Measurements from ENCODE around the gene TUFT1. TPM values are rescaled to one million over a fixed set of nuclear protein-coding genes. Genes with fewer than 3 reads are reported as not detected.

Gene TUFT1
- total and polyA plus RNA-seq, 9 of the 15 experiments (the other 6 are each of a cell fraction or from before 2014, with no cell fraction given) = 0.54 to 2.0 (median 1.7) TPM

DNA sequence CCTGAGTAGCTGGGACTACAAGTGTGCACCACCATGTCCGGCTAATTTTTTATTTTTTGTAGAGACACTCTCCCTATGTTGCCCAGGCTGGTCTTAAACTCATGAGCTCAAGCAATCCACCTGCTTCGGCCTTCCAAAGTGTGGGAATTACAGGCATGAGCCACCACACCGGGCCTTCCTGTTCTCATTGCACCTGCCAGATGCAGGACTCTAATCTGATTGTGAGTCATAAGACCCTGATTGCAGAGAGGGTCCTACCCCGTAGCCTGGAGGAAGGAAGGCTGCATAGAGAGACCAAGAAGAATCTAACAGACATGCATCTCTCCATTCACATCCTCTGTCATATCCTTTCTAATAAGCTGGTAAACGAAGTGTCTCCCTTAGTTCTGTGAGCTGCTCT, 48.5 kb upstream of the TUFT1 start:
- DNase-seq (ENCODE audit: extremely low read depth in 1 of 4, low spot score in 3 of 4) (no peak), FAIRE-seq (no peak), ATAC-seq (peak; percentile 23; the same call in 2 of the 3 replicates)
- 21% methylated on average over 5 of the region's 5 CpGs for WGBS (ENCODE audit: insufficient coverage, low coverage, missing lambda C conversion rate)
- H3K4me3 ChIP-seq = no peak overlapping the region
- CTCF ChIA-PET (ENCODE audit: low intra/inter-chr PET ratio) = no interaction called here
- no peaks in the 10 kb centered on the region for H3K9me1 ChIP-seq (ENCODE audit: control insufficient read depth, insufficient read depth, low read length)
- in situ Hi-C loops (cut with MboI) = no loop called here
- no peak overlapping the region for H3K27ac ChIP-seq (ENCODE audit: extremely low read depth, low read depth, low read length)
- H4K20me1 ChIP-seq (replicated peaks; ENCODE audit: control insufficient read depth, insufficient read depth, low read length) = no peaks in the 10 kb centered on the region
- H3K4me1 ChIP-seq (replicated peaks in 1 of 2; ENCODE audit: control insufficient read depth in 2 of 2, insufficient read depth in 2 of 2, low read length in 2 of 2) = peaks cover 0 to 11% of the 10 kb centered on the region in 2 experiments; a peak in 4 of 5 replicates
- no peaks in the 10 kb centered on the region for H3K9me3 ChIP-seq (replicated peaks; ENCODE audit: control insufficient read depth, insufficient read depth, low read depth, low read length)
- no peak overlapping the region for H3K4me2 ChIP-seq (ENCODE audit: insufficient read depth, low read length)
- no peaks in the 10 kb centered on the region for H3K36me3 ChIP-seq (ENCODE audit: control insufficient read depth, insufficient read depth, low read length)
- no TSS peak for BruUV-seq (replicated peaks)
- no peaks in the 10 kb centered on the region for H3K79me2 ChIP-seq (ENCODE audit: control insufficient read depth, insufficient read depth, low read length)
- H3K27me3 ChIP-seq (ENCODE audit: control insufficient read depth in 2 of 2, insufficient read depth in 2 of 2, low read length in 2 of 2) = no peaks in the 10 kb centered on the region
- no peak overlapping the region for H2AFZ ChIP-seq (ENCODE audit: low read depth, low read length)
- no peak overlapping the region for H3K9ac ChIP-seq (ENCODE audit: insufficient read depth in 1 of 2, low read depth in 2 of 2, low read length in 2 of 2)
- POLR2A ChIA-PET = interaction anchor here (2.7 kb wide), 1 partner anchor 17 kb away, joined by 6 read pairs; no protein-coding TSS in a partner anchor
- TF ChIP-seq FOSL1 (tag; conservative IDR thresholded peaks at IDR 0.05) (peak; percentile 43; the same call in 1 of the 2 replicates), SREBF2 (CRISPR knock-in tag; IDR thresholded peaks at IDR 0.05) (no peak), MAFK (IDR thresholded peaks at IDR 0.05; ENCODE audit: low read length) (no peak)
- intact Hi-C loops (cut with micrococcal nuclease) = no loop called here

DNA sequence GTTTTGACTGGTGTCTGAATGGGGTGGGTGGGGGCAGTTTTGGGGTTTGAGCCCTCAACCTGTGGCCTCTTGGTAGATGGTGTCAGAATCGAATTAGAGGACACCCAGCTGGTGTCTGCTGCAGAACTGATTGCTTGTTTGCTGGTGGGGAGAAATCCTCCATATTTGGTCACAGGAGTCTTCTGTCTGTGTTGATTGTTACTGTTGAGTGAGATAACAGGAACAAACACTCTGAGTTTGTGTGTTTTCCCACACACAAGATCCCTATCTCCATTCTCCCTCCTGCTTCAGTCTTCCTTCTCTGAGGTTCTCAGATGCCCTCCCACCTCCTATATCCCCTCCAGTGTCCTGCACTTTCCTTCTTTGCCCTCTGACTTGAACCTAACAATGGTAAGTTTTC, 48.0 kb upstream of the TUFT1 start:
- WGBS (ENCODE audit: insufficient coverage, low coverage, missing lambda C conversion rate) = 0% methylated on average over 1 of the region's 1 CpG
- peaks cover 0 to 11% of the 10 kb centered on the region in 2 experiments; a peak in 4 of 5 replicates for H3K4me1 ChIP-seq (replicated peaks in 1 of 2; ENCODE audit: control insufficient read depth in 2 of 2, insufficient read depth in 2 of 2, low read length in 2 of 2)
- no peaks in the 10 kb centered on the region for H3K36me3 ChIP-seq (ENCODE audit: control insufficient read depth, insufficient read depth, low read length)
- ChIA-PET CTCF (ENCODE audit: low intra/inter-chr PET ratio) (no interaction called here), POLR2A (interaction anchor here (0.6 kb wide), 1 partner anchor 200 kb away, joined by 3 read pairs; no protein-coding TSS in a partner anchor)
- no peak overlapping the region for H3K27ac ChIP-seq (ENCODE audit: extremely low read depth, low read depth, low read length)
- H3K27me3 ChIP-seq (ENCODE audit: control insufficient read depth in 2 of 2, insufficient read depth in 2 of 2, low read length in 2 of 2) = no peaks in the 10 kb centered on the region
- peak; percentile 62 for ATAC-seq
- H3K4me2 ChIP-seq (ENCODE audit: insufficient read depth, low read length) = no peak overlapping the region
- peak in 2 of 4 experiments; percentile 17 to 34 for DNase-seq (ENCODE audit: extremely low read depth in 1 of 4, low spot score in 3 of 4)
- H3K9me1 ChIP-seq (ENCODE audit: control insufficient read depth, insufficient read depth, low read length) = no peaks in the 10 kb centered on the region
- no peak overlapping the region for H3K9ac ChIP-seq (ENCODE audit: insufficient read depth in 1 of 2, low read depth in 2 of 2, low read length in 2 of 2)
- no peaks in the 10 kb centered on the region for H4K20me1 ChIP-seq (replicated peaks; ENCODE audit: control insufficient read depth, insufficient read depth, low read length)
- H3K9me3 ChIP-seq (replicated peaks; ENCODE audit: control insufficient read depth, insufficient read depth, low read depth, low read length) = no peaks in the 10 kb centered on the region
- no peak overlapping the region for H2AFZ ChIP-seq (ENCODE audit: low read depth, low read length)
- no peak for FAIRE-seq
- BruUV-seq (replicated peaks) = no TSS peak
- in situ Hi-C loops (cut with MboI) (no loop called here), intact Hi-C loops (cut with micrococcal nuclease) (no loop called here)
- no peaks in the 10 kb centered on the region for H3K79me2 ChIP-seq (ENCODE audit: control insufficient read depth, insufficient read depth, low read length)
- H3K4me3 ChIP-seq = no peak overlapping the region
- no peak for TF ChIP-seq ZNF263 (CRISPR knock-in tag; IDR thresholded peaks at IDR 0.05; ENCODE audit: borderline replicate concordance)
- no peak for TF ChIP-seq SMAD2 (IDR thresholded peaks at IDR 0.05; ENCODE audit: low read depth, low read length)
- TF ChIP-seq HDAC6 (IDR thresholded peaks at IDR 0.05; ENCODE audit: low read depth, low read length) = no peak
- TF ChIP-seq, protein P1, sequence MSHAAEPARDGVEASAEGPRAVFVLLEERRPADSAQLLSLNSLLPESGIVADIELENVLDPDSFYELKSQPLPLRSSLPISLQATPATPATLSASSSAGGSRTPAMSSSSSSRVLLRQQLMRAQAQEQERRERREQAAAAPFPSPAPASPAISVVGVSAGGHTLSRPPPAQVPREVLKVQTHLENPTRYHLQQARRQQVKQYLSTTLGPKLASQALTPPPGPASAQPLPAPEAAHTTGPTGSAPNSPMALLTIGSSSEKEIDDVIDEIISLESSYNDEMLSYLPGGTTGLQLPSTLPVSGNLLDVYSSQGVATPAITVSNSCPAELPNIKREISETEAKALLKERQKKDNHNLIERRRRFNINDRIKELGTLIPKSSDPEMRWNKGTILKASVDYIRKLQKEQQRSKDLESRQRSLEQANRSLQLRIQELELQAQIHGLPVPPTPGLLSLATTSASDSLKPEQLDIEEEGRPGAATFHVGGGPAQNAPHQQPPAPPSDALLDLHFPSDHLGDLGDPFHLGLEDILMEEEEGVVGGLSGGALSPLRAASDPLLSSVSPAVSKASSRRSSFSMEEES (CRISPR knock-in tag; IDR thresholded peaks at IDR 0.05) = no peak
- TF ChIP-seq, protein P2, sequence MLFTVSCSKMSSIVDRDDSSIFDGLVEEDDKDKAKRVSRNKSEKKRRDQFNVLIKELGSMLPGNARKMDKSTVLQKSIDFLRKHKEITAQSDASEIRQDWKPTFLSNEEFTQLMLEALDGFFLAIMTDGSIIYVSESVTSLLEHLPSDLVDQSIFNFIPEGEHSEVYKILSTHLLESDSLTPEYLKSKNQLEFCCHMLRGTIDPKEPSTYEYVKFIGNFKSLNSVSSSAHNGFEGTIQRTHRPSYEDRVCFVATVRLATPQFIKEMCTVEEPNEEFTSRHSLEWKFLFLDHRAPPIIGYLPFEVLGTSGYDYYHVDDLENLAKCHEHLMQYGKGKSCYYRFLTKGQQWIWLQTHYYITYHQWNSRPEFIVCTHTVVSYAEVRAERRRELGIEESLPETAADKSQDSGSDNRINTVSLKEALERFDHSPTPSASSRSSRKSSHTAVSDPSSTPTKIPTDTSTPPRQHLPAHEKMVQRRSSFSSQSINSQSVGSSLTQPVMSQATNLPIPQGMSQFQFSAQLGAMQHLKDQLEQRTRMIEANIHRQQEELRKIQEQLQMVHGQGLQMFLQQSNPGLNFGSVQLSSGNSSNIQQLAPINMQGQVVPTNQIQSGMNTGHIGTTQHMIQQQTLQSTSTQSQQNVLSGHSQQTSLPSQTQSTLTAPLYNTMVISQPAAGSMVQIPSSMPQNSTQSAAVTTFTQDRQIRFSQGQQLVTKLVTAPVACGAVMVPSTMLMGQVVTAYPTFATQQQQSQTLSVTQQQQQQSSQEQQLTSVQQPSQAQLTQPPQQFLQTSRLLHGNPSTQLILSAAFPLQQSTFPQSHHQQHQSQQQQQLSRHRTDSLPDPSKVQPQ (CRISPR knock-in tag; IDR thresholded peaks at IDR 0.05; ENCODE audit: borderline replicate concordance) = no peak
- peak; percentile 62 for TF ChIP-seq FOSL1 (tag; conservative IDR thresholded peaks at IDR 0.05)
- TF ChIP-seq ZNF174 (CRISPR knock-in tag; IDR thresholded peaks at IDR 0.05) = no peak
- TF ChIP-seq DDX20 (tag; IDR thresholded peaks at IDR 0.05; ENCODE audit: low read depth) = no peak
- TF ChIP-seq ZNF507 (tag; conservative IDR thresholded peaks at IDR 0.05) = no peak
- no peak for TF ChIP-seq SUPT5H (IDR thresholded peaks at IDR 0.05)

Data from K562 (cell line).